Testis (tissue), 3 donors: ENCODE data around the gene GPD2. TPM values are rescaled to one million over a fixed set of nuclear protein-coding genes. Genes with fewer than 3 reads are reported as not detected.
A peak's percentile ranks its signal among the peaks of the same experiment; 100 is the strongest.

Experiments used
- DNase-seq: peaks from one replicate; pipeline ENCODE4 v3.0.0-alpha.2; 2019
- H3K27ac ChIP-seq, 2 donors: fragments of 200-600 bp; sonication (generic); one replicate each; pipeline ENCODE4 v1.5.1; 2019
- H3K27me3 ChIP-seq: fragments of 200-600 bp; sonication (generic); one replicate; pipeline ENCODE4 v1.5.1; 2019
- H3K36me3 ChIP-seq: fragments of 200-600 bp; sonication (generic); one replicate; pipeline ENCODE4 v1.5.1; 2017; ENCODE audit warnings: low read depth; ENCODE audit errors: missing control alignments
- H3K4me1 ChIP-seq: fragments of 200-600 bp; sonication (generic); one replicate; pipeline ENCODE4 v1.5.1; 2019
- H3K4me3 ChIP-seq, 2 donors: fragments of 200-600 bp; sonication (generic); one replicate each; pipeline ENCODE4 v1.5.1; 2017 to 2019
- H3K9me3 ChIP-seq: fragments of 200-600 bp; sonication (generic); one replicate; pipeline ENCODE4 v1.5.1; 2017
- POLR2A ChIP-seq: fragments of 450-650 bp; IDR thresholded peaks from one replicate; pipeline ENCODE4 v1.6.1; 2017; ENCODE audit warnings: antibody characterized with exemption, mild to moderate bottlenecking, moderate library complexity
- WGBS, 2 donors: methylation state at CpG; one replicate each; pipeline ENCODE4 v1.1.5; 2018; 5-methylcytosine and 5-hydroxymethylcytosine counted together
- intact Hi-C: fragments of 100-400 bp; cut with DNase I; formaldehyde crosslinking; loops from one replicate; pipeline ENCODE4 v1.15.1; 2023; ENCODE audit warnings: low total_unique reads
- polyA plus RNA-seq: library from polyadenylated mRNA; stranded (reverse); fragments of 350-450 nt; fragmentation: Illumina TruSeq; extraction: RNeasy Lipid Tissue Mini Kit (QIAGEN cat#74804); gene quantifications from one replicate; pipeline ENCODE4 v1.2.3, GENCODE V29; 2014; ENCODE audit warnings: low read depth, low replicate concordance; ENCODE audit not compliant: insufficient read depth
- total RNA-seq, 2 donors: library from RNA; depleted of rRNA; stranded (reverse); fragments of >200 nt; gene quantifications; one replicate each; pipeline ENCODE4 v1.2.3, GENCODE V29; 2016
- TF ChIP-seq, protein P1 (sequence below), 3 experiments: fragments of 450-650 bp in 2 of 3; fragments of 200-600 bp in 1 of 3; sonication (generic) in 1 of 3; IDR thresholded peaks; one replicate each; pipeline ENCODE4 v1.5.1; 2016 to 2019; ENCODE audit warnings: antibody characterized with exemption in 3 of 3, mild to moderate bottlenecking in 2 of 3, moderate library complexity in 1 of 3

GPD2 gene
- total and polyA plus RNA-seq, 3 donors from 2014 or later = 24.2 to 33.4 (median 25.8) TPM

DNA sequence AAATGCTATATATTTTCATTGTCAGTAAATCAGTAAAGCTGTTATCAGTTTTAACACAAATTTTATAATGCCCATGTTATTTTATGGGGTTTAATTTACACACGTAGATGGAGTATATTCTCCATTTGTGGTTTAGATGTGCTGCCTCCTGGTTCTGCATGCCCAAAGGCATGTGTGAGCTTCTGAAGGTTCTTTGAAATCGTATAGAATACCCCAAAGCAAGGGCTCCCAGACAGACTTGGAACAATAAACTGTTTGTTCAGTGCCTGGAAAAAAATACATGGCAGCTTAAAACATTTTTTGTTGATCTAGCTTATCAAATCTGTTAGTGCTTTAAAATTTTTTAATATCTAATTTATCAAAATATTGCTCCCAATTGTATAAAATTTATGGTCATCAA, 150.4 kb downstream of the GPD2 start:
- intact Hi-C loops = no loop called here
- H3K27me3 ChIP-seq = no peaks in the 10 kb centered on the region
- 90 to 92% methylated on average over 2 of the region's 2 CpGs for WGBS, 2 donors
- DNase-seq = no peak
- H3K36me3 ChIP-seq = no peaks in the 10 kb centered on the region
- no peaks in the 10 kb centered on the region for H3K9me3 ChIP-seq
- no peaks in the 10 kb centered on the region for H3K4me1 ChIP-seq
- H3K27ac ChIP-seq = no peak overlapping the region
- TF ChIP-seq, protein P1, sequence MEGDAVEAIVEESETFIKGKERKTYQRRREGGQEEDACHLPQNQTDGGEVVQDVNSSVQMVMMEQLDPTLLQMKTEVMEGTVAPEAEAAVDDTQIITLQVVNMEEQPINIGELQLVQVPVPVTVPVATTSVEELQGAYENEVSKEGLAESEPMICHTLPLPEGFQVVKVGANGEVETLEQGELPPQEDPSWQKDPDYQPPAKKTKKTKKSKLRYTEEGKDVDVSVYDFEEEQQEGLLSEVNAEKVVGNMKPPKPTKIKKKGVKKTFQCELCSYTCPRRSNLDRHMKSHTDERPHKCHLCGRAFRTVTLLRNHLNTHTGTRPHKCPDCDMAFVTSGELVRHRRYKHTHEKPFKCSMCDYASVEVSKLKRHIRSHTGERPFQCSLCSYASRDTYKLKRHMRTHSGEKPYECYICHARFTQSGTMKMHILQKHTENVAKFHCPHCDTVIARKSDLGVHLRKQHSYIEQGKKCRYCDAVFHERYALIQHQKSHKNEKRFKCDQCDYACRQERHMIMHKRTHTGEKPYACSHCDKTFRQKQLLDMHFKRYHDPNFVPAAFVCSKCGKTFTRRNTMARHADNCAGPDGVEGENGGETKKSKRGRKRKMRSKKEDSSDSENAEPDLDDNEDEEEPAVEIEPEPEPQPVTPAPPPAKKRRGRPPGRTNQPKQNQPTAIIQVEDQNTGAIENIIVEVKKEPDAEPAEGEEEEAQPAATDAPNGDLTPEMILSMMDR (IDR thresholded peaks at IDR 0.05) = no peak
- no peak for TF ChIP-seq POLR2A
- H3K4me3 ChIP-seq = no peak overlapping the region

DNA sequence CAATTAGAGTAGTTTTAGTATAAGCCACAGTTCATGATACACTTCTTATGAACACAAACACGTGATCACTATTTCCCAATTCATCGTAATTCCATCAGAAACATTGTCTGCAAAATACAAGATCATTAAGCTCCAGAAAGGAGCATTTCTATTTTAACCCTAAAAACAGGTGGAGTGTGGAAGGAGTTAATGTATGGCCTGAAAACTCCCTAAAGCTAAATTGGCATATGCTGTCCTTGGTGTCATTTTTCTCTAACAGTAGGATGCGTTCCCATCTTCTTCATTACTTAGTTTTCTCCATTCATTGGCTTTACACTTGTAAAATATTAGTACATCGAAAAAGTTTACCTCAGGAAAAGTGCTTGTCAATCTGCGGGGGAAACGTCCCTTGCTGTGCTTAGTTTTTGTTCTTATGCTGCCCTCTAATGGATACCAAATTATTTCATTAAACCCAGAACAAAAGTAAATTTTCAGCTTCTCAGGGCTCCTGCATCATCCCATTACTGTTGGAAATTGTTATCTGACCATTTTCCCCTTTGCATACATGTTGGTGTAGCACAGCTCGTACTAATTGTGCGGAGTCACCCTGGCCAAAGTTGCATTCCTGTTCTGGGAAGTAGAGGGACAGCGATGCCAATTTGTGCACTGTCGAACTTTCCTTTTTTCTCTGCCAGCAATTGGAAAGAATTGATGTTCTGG, 153.4 kb downstream of the GPD2 start:
- no peak for TF ChIP-seq POLR2A
- TF ChIP-seq, protein P1 (IDR thresholded peaks at IDR 0.05) = peak in 2 of 3 experiments; percentile 35 to 37
- Histone ChIP-seq H3K27me3 (no peaks in the 10 kb centered on the region), H3K36me3 (no peaks in the 10 kb centered on the region), H3K4me1 (no peaks in the 10 kb centered on the region), H3K27ac (no peak overlapping the region), H3K9me3 (no peaks in the 10 kb centered on the region), H3K4me3 (no peak overlapping the region)
- DNase-seq = peak; percentile 32
- WGBS, 2 donors = 29 to 44% methylated on average over 10 of the region's 10 CpGs
- intact Hi-C loops = no loop called here

DNA sequence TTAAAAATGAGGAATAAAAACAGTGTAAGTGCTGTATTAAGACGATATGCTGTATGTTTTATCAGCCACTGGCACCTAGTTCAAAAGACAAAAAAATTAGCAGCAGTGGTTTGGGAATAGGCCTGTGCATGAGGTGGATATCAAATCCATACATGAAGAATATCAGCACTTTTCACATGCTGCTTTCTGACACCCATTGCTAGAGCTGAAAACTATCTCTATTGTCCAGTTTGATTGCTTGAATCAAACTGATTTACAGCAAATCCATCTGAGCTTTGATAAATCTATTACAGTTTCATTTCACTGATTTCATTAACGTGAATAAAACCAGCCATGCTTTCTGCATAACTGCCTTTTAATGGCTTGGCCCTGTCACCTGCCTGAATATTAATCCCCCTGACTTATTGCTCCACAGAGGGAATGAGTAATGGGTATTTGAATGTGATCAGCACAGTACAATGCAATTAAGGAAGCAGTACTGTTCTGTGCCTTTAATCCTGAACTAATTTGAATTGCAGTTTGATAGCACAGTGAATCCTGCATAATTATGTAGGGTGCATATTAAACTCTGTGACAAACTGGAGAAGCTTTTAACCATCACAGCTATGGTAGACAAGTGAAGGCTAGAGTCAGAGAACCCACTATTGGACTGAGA, 154.0 kb downstream of the GPD2 start:
- WGBS, 2 donors = 42 to 43% methylated on average over 2 of the region's 2 CpGs
- H3K27me3 ChIP-seq = no peaks in the 10 kb centered on the region
- H3K4me1 ChIP-seq = no peaks in the 10 kb centered on the region
- H3K27ac ChIP-seq = no peak overlapping the region
- no peak for DNase-seq
- H3K36me3 ChIP-seq = no peaks in the 10 kb centered on the region
- intact Hi-C loops = no loop called here
- H3K4me3 ChIP-seq = no peak overlapping the region
- no peak for TF ChIP-seq POLR2A
- TF ChIP-seq, protein P1 (IDR thresholded peaks at IDR 0.05) = no peak
- no peaks in the 10 kb centered on the region for H3K9me3 ChIP-seq

DNA sequence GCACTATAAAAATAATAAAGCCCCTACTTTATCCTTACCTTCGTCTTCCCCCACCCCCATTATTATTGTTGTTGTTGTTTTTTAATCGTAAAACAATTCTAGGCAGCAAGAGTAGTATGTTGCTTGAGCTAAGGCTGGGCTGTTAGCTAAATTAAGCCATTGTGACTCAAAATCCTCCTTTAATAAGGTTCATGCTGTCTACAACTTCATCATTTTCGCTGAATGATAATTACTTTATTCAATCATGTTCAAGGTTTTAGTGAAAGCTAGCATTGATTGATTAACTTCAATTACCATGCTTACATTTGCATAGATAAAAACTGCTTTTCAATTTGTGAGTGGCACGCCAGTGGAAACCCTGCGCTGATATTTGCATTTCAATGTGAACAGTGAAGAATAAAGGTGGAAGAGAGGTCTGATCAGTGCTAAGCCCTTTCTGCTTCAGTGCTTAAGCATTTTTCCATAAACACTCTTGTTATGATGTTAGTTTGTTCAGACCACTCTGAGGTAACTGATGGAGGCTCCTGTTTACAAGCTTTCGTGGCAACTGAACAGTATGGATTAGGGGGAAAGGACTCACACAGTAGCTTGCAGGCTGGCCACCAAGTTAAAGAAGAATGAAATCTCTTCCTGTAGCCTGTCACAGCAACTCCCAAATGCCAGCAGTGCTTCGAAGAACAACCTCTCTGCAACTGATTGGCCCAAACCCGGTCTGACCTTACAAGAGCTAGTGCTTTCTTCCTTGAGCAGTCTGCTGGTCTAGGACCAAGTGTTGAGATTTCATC, 156.8 kb downstream of the GPD2 start:
- Histone ChIP-seq H3K9me3 (no peaks in the 10 kb centered on the region), H3K27ac (no peak overlapping the region), H3K36me3 (no peaks in the 10 kb centered on the region), H3K4me3 (no peak overlapping the region), H3K27me3 (no peaks in the 10 kb centered on the region), H3K4me1 (no peaks in the 10 kb centered on the region)
- intact Hi-C loops = no loop called here
- no peak for TF ChIP-seq POLR2A
- DNase-seq = no peak
- WGBS, 2 donors = 79 to 85% methylated on average over 8 of the region's 8 CpGs

DNA sequence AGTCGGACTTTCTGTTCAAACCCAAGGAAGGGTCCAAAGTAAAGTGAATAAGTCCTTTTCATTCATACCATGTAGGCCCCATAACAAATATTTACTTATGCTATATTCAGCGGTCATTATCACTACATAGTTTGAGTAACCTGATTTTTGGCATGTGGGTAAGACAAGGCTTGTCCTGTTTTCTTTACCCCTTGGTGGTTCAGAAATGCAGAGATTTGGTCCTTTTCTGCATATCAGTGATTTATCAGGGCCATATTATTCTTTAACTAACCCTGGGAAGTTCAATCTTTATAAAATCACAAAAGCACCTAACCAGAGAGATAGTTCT, 157.4 kb downstream of the GPD2 start:
- Histone ChIP-seq H3K4me1 (no peaks in the 10 kb centered on the region), H3K27ac (no peak overlapping the region), H3K27me3 (no peaks in the 10 kb centered on the region), H3K4me3 (no peak overlapping the region), H3K36me3 (no peaks in the 10 kb centered on the region), H3K9me3 (no peaks in the 10 kb centered on the region)
- TF ChIP-seq POLR2A = no peak
- TF ChIP-seq, protein P1 (IDR thresholded peaks at IDR 0.05) = no peak
- WGBS, 2 donors = 94 to 95% methylated on average over 2 of the region's 2 CpGs
- intact Hi-C loops = no loop called here
- DNase-seq = no peak
